ENCODE measurements around the gene NPDC1.

DNA sequence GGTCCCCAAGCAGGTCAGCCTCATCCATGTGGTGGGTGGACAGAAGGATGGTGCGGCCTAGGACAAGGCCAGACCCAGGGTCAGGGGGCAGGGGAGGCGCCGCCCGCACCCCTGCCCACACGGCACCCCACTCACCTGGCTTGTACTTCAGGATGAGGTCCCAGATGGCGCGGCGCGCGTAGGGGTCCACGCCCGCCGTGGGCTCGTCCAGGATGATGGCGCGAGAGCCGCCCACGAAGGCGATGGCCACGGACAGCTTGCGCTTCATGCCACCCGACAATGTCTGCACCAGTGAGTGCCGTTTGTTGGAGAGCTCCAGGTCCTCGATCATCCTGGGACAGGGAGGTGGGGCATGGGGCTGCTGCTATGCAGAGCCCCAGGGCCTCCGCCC is 30.4 kb downstream of the NPDC1 start:
- no peak for TF ChIP-seq CHD4 (IDR thresholded peaks at IDR 0.05; ENCODE audit: borderline replicate concordance)
- TF ChIP-seq, protein P1, sequence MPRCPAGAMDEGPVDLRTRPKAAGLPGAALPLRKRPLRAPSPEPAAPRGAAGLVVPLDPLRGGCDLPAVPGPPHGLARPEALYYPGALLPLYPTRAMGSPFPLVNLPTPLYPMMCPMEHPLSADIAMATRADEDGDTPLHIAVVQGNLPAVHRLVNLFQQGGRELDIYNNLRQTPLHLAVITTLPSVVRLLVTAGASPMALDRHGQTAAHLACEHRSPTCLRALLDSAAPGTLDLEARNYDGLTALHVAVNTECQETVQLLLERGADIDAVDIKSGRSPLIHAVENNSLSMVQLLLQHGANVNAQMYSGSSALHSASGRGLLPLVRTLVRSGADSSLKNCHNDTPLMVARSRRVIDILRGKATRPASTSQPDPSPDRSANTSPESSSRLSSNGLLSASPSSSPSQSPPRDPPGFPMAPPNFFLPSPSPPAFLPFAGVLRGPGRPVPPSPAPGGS (IDR thresholded peaks at IDR 0.05), result no peak
